NCI-H526 (cell line): ENCODE data around the gene TPCN2.
"Not testable (repeated sequence)": the region's sequence is repeated elsewhere in the genome, so short reads cannot be mapped to it uniquely, and the experiment has no call there.

Experiments used
- DNase-seq, 2 experiments: peaks; one replicate each; lab custom pipeline; 2025; lab: John Stamatoyannopoulos, UW

Gene TPCN2

DNA sequence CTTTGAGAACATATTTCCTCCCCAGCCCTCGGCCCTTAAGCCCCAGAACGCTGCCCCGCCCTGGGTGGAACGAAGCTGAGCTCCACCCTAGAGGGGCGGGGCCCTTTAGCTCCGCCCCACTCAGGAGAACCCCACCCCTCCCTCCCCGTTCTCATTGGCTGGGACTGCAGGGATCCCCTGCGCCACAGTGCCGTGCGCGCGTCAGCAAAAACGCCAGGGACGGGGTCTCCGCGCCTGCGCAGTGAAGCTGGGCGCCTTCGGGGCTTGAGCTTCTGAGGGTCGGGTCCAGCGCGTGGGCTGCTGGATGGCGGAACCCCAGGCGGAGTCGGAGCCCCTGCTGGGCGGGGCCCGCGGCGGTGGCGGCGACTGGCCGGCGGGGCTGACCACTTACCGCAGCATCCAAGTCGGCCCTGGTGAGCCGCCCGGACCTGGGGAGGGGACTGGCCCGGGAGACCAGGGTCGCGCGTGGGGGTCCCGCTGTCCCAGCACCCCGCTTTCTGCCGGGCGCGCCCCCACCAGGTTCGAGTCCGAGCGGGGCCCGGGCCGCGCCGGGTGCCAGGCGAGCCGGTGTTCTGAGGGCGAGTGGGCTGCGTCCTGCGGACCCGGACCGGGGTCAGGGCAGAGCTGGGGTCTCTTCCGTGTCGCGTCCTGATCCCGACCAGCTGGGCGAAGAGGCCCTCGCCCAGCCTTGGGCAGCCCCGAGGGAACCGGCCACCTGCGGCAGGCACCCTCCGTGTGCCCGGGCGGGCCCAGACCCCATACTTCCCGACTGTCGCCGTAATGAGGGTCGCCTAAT lies at the start of gene TPCN2:
Gene TPCN2 (plus strand): TSS at position 239 of the 796 bp plus-strand sequence. CDS start 66 bp downstream, at position 305.
- peak; percentile 94 to 98 for DNase-seq

DNA sequence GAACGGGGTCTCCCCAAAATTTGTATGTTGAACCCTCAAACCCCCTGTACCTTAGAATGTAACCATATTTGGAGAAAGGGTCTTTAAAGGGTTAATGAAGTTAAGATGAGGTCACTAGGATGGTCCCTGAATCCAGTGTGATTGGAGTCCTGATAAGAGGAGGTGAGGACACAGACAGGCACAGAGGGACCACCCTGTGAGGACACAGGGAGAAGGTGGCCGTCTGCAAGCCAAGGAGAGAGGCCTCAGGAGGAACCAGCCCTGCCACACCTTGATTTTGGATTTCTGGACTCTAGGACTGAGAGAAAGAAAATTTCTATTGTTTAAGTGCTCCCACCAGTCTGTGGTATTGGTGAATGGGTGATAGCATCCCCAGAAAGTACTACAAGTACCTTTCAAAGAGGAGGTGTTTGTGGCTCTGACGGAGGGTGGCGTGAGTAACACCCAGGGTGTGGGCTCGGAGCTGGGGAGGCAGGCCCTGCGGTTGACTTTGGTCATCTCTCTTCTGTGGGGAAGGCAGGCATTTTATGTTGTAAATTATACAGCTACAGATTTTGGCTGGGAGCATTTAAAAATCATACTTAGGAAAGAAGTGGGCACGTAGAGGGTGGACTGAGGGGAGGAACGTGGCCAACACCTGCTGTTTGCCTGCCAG lies 49.5 kb upstream of the TPCN2 start:
- DNase-seq: no peak

DNA sequence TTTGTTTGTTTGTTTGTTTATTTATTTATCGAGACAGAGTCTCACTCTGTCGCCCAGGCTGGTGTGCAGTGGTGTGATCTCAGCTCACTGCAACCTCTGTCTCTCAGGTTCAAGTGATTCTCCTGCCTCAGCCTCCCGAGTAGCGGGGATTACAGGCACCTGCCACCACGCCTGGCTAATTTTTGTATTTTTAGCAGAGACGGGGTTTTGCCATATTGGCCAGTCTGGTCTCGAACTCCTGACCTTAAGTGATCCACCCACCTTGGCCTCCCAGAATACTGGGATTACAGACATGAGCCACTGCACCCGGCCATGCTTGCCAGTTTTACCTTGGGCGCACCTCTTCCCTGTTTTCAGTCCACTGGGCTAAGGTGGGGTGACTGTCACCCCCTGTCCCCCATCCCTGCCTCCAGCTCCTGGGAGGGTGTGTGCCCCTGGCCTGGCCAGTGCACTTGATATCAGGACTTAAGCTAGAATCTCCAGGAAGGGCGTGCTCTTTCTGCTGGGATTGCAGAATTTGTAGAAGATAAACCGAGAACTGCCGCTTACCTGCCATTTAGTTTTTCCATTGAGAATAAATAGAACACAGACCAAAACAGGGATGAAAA lies 48.9 kb upstream of the TPCN2 start:
- not testable (repeated sequence) for DNase-seq

- DNase-seq: no peak
These were observed 48.3 kb upstream of the TPCN2 start for GRCh38 chr11:69000391-69000790.

- no peak for DNase-seq
These were observed 47.9 kb upstream of the TPCN2 start for GRCh38 chr11:69000831-69001242.

GRCh38 chr11:69001243-69002081 lies 47.3 kb upstream of the TPCN2 start:
- no peak for DNase-seq

DNA sequence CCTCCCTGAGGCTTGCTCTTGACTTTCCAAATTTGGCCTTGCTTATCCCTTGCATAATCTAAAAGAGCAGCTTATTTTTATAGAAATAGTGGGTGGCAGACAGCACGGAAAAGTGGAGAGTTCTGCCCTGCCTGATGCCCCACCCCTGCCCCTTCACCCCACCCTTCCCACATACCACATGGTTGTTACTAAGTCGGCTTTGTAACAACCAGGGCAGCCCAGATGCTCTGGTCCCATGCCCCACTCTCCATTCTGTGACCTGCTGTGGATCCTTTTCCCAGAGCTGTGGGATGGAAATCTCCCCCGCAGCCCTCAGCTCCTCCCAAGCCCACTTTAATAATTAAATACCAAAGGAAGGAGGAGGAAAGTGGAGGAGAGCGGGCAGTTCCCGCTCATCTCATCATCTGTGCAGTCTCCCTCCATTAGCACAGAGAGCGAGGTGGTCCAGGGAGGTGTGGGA lies 46.6 kb upstream of the TPCN2 start:
- no peak for DNase-seq

GRCh38 chr11:69002570-69003231 lies 46.0 kb upstream of the TPCN2 start:
- no peak for DNase-seq

GRCh38 chr11:69003301-69003865 lies 45.3 kb upstream of the TPCN2 start:
- DNase-seq: no peak

GRCh38 chr11:69003866-69004367 lies 44.8 kb upstream of the TPCN2 start:
- no peak for DNase-seq

DNA sequence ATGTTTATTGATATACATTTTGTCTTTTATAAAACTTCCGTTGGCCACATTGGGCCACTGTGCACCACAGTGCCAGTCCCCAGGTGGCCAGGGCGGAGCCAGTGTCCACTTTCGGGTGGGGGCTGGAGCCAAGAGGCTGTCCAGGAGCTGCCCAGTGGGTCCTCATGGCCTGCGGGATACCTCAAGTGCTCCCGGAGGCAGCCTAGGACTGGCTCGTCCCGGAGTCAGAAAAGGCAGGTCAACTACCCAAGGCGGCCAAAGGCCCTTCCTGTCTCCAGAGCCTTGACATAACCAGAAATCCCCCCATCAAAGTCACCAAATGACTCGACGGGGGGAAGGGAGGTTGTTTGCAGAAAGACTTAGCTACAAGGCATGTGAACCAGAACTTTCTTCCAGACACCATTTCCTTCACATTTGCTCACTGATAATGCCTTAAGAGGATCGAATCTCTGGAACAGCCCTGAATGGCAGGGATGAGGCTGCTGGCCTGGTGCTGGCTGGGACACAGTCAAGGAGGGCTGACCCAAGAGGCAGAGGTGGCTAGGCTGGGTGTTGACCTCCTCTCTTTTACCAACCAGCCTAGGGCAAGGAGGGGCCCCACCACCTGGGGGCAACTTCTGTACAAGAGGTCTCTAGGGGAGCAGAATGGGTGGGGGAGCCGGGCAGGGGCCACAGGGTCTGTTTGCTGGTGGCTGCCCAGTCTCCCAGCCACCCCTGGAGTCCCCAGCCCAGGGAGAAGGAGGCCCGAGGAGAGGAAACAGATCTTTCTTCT lies 44.1 kb upstream of the TPCN2 start:
- DNase-seq: no peak

- no peak for DNase-seq
These were observed 43.5 kb upstream of the TPCN2 start for GRCh38 chr11:69005183-69005630.

- DNase-seq: no peak
These were observed 42.9 kb upstream of the TPCN2 start for GRCh38 chr11:69005631-69006368.

DNA sequence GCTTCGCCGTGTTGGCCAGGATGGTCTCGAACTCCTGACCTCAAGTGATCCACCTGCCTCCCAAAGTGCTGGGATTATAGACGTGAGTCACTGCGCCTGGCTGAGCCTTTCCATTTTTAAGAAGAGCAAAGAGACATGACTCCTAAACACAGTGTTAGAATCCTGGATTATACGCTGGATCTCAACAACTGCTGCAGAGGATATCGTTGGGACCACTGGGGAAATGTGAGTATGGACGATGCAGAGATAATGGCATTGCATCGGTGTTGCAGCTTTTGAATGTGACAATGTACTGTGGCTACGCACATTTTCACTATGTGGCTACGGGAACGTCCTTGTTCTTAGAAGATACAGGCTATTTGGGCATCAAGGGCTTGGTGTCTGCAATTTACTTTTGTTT lies 41.9 kb upstream of the TPCN2 start:
- no peak for DNase-seq

DNA sequence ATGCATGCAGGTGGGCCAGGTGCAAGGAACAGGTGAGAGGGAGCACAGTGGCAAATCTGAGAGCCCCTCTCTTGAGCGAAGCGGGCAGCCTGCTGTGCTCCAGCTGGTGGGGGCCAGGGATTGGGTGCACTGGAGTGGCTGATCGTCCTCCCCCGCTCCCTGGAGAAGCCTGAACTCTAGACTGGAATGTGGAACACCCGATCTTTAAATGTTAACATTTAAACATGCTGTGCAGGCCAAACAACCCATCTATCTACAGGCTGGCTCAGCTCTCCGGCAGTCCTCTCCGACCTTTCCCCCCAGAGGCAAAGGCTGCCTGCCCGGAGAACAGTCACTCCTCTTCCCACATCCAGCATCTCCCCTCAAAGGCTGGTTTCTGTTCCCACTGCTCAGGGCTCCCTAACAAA lies 40.8 kb upstream of the TPCN2 start:
- no peak for DNase-seq

DNA sequence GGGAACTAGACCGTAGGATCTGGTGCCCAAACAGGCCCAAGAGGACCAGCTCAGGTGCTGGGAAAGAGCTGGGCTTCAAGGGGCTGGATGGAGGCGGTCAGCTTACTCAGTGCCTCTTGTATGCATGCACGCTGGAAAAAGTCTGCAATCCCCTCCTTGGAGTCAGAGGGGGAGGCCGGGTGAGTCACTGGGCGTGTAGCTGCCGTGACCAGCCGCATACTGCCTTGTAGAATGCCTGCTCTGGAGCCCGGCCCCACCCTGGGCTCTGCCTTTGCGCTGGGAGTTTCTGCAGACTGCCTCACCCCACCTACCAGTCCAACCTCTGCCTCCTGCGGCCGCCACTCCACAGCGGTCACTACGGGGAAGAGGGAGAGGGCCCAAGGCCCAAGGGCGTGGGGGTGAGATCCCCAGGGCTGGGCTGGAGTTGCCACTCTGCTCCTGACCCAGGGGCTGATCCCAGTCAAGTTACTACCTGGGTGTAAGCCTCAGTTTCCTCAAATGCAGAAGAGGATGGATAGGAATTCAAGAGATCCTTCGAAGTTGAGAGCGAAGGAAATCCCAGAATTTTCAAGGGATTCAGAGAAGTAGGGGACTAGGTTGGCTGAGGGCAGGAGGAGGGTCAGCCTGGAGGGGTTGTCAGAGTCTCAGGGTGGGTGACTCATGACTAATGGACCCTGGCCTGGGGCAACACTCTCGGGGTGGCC lies 39.8 kb upstream of the TPCN2 start:
- no peak for DNase-seq

GRCh38 chr11:69009441-69010211 lies 39.1 kb upstream of the TPCN2 start:
- DNase-seq: no peak

GRCh38 chr11:69010361-69010891 lies 38.3 kb upstream of the TPCN2 start:
- peak in 1 of 2 experiments; percentile 41 for DNase-seq
